ENCODE measurements around the gene MOB4. TPM values are rescaled to one million over a fixed set of nuclear protein-coding genes. Genes with fewer than 3 reads are reported as not detected.

The MOB4 gene
- total RNA-seq, 4 donors from 2014 or later = 29.3 to 41.3 (median 38.2) TPM

GRCh38 chr2:197599285-197599965, 83.6 kb downstream of the MOB4 start:
- H3K9me3 ChIP-seq = no peaks in the 10 kb centered on the region
- intact Hi-C loops (cut with DNase I; ENCODE audit: low total_unique reads) = no loop called here
- no peaks in the 10 kb centered on the region for H3K27me3 ChIP-seq
- H3K36me3 ChIP-seq = no peaks in the 10 kb centered on the region
- H3K4me1 ChIP-seq = no peaks in the 10 kb centered on the region
- peak in 1 of 2 donors; percentile 39 for ATAC-seq
- no peak for TF ChIP-seq POLR2A (IDR thresholded peaks at IDR 0.05)
- TF ChIP-seq, protein P1, sequence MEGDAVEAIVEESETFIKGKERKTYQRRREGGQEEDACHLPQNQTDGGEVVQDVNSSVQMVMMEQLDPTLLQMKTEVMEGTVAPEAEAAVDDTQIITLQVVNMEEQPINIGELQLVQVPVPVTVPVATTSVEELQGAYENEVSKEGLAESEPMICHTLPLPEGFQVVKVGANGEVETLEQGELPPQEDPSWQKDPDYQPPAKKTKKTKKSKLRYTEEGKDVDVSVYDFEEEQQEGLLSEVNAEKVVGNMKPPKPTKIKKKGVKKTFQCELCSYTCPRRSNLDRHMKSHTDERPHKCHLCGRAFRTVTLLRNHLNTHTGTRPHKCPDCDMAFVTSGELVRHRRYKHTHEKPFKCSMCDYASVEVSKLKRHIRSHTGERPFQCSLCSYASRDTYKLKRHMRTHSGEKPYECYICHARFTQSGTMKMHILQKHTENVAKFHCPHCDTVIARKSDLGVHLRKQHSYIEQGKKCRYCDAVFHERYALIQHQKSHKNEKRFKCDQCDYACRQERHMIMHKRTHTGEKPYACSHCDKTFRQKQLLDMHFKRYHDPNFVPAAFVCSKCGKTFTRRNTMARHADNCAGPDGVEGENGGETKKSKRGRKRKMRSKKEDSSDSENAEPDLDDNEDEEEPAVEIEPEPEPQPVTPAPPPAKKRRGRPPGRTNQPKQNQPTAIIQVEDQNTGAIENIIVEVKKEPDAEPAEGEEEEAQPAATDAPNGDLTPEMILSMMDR (IDR thresholded peaks at IDR 0.05 in 4 of 5, conservative IDR thresholded peaks at IDR 0.05 in 1 of 5) = peak in 1 of 5 experiments; percentile 16
- H3K4me3 ChIP-seq = no peak overlapping the region
- in situ Hi-C loops (cut with MboI; ENCODE audit: low sequenced_read_pairs in 4 of 4) = no loop called here
- no peak overlapping the region for H3K27ac ChIP-seq
- peak in 1 of 2 donors; percentile 20 for DNase-seq

- DNase-seq (no peak), ATAC-seq (no peak)
- in situ Hi-C loops (cut with MboI; ENCODE audit: low sequenced_read_pairs in 4 of 4) = no loop called here
- TF ChIP-seq POLR2A (IDR thresholded peaks at IDR 0.05) = no peak
- TF ChIP-seq, protein P1 (IDR thresholded peaks at IDR 0.05 in 4 of 5, conservative IDR thresholded peaks at IDR 0.05 in 1 of 5) = no peak
- Histone ChIP-seq H3K36me3 (no peaks in the 10 kb centered on the region), H3K27me3 (no peaks in the 10 kb centered on the region), H3K27ac (no peak overlapping the region), H3K9me3 (no peaks in the 10 kb centered on the region), H3K4me1 (no peaks in the 10 kb centered on the region), H3K4me3 (no peak overlapping the region)
- intact Hi-C loops (cut with DNase I; ENCODE audit: low total_unique reads) = no loop called here
Observed at GRCh38 chr2:197600306-197600705, 84.4 kb downstream of the MOB4 start.

DNA sequence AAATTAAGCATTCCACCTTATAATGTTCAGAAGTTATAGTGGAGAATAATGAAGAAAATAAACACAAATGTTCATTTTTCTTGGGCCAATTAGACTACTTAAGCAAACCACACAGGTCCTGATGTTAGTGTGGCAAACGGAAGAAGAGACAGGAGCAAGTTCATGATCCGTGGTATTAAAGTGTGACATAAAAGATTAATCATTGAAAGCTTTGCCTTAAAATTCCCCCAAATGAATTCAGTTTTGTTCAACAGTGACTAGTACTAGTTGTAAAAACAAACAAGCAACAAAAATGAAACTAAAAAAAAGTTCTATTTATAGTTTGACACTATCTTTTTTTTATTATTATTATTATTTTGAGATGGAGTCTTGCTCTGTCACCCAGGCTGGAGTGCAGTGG, 85.9 kb downstream of the MOB4 start:
- no peak for ATAC-seq
- no peaks in the 10 kb centered on the region for H3K36me3 ChIP-seq

More for the DNA sequence above, 85.9 kb downstream of the MOB4 start:
- no peaks in the 10 kb centered on the region for H3K9me3 ChIP-seq
- H3K27ac ChIP-seq = no peak overlapping the region
- no peak for DNase-seq
- no peaks in the 10 kb centered on the region for H3K27me3 ChIP-seq
- no peaks in the 10 kb centered on the region for H3K4me1 ChIP-seq
- no peak overlapping the region for H3K4me3 ChIP-seq
- intact Hi-C loops (cut with DNase I; ENCODE audit: low total_unique reads) (no loop called here), in situ Hi-C loops (cut with MboI; ENCODE audit: low sequenced_read_pairs in 4 of 4) (no loop called here)
- TF ChIP-seq, protein P1 (IDR thresholded peaks at IDR 0.05 in 4 of 5, conservative IDR thresholded peaks at IDR 0.05 in 1 of 5) = no peak

Other genes starting within 250 kb of the MOB4 start
- gene ANKRD44, start 205.3 kb upstream of the MOB4 start, total RNA-seq = 1 to 10 TPM; 1.8 to 6.3 (median 3.0) TPM
- 100 to 1,000 TPM; 137 to 297 (median 158) TPM for gene SF3B1, start 81.0 kb upstream of the MOB4 start, total RNA-seq
- gene COQ10B, start 62.5 kb upstream of the MOB4 start, total RNA-seq = 10 to 100 TPM in 2 of 4 donors, 1 to 10 TPM in 2; 7.4 to 21.5 (median 13.7) TPM
- gene HSPD1, start 16.2 kb upstream of the MOB4 start, total RNA-seq = 100 to 1,000 TPM in 1 of 4 donors, 10 to 100 TPM in 3; 82.0 to 104 (median 88.2) TPM
- 100 to 1,000 TPM in 1 of 4 donors, 10 to 100 TPM in 3; 43.2 to 122 (median 88.0) TPM for gene HSPE1, start 15.7 kb upstream of the MOB4 start, total RNA-seq
- gene RFTN2, start 159.5 kb downstream of the MOB4 start, total RNA-seq = 1 to 10 TPM; 1.1 to 6.3 (median 3.2) TPM
- 1 to 10 TPM; 3.4 to 8.9 (median 7.7) TPM for gene MARS2, start 189.3 kb downstream of the MOB4 start, total RNA-seq

Measured in gastrocnemius medialis (tissue), 4 donors.